Measurements from ENCODE around the gene ABCB10.

DNA sequence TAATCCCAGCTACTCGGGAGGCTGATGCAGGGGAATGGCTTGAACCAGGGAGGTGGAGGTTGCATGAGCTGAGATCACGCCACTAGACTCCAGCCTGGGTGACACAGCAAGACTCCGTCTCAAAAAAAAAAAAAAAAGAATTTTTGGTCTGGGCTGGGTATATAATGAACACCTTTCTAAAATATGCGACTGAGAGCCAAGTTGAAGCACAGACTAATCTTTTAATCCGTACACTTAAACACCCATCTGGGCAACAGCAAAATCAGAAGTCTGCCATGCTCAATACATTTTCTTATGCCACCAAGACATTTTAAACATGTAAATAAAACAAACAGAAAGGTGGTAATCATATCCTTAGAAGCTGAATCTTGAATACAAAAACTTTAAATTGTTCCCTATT is 31.6 kb upstream of the ABCB10 start:
- TF ChIP-seq, protein P1, sequence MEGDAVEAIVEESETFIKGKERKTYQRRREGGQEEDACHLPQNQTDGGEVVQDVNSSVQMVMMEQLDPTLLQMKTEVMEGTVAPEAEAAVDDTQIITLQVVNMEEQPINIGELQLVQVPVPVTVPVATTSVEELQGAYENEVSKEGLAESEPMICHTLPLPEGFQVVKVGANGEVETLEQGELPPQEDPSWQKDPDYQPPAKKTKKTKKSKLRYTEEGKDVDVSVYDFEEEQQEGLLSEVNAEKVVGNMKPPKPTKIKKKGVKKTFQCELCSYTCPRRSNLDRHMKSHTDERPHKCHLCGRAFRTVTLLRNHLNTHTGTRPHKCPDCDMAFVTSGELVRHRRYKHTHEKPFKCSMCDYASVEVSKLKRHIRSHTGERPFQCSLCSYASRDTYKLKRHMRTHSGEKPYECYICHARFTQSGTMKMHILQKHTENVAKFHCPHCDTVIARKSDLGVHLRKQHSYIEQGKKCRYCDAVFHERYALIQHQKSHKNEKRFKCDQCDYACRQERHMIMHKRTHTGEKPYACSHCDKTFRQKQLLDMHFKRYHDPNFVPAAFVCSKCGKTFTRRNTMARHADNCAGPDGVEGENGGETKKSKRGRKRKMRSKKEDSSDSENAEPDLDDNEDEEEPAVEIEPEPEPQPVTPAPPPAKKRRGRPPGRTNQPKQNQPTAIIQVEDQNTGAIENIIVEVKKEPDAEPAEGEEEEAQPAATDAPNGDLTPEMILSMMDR (IDR thresholded peaks at IDR 0.05): no peak
- TF ChIP-seq POLR2A (IDR thresholded peaks at IDR 0.05): no peak
- TF ChIP-seq EP300 (IDR thresholded peaks at IDR 0.05): no peak

Data from ovary (tissue), 3 donors.